Memory B cell (primary cell): ENCODE measurements around the gene MDFIC.

ENCODE experiments used
- ATAC-seq: fragments of 150-1000 bp; cut with Tn5 transposase; 2 replicates; pipeline ENCODE4 v1.10.0; 2021; ENCODE audit warnings: low read depth, mild to moderate bottlenecking, moderate library complexity
- DNase-seq, 2 donors: peaks; one replicate each; pipeline ENCODE4 v3.0.0; 2022; ENCODE audit warnings: low spot score in 2 of 2
- H3K27ac Mint-ChIP-seq: one replicate; pipeline ENCODE4 v1.8.0; 2022; ENCODE audit warnings: mild to moderate bottlenecking, moderate library complexity, mixed read lengths
- H3K27me3 Mint-ChIP-seq: one replicate; pipeline ENCODE4 v1.8.0; 2022; ENCODE audit warnings: mixed read lengths
- H3K36me3 Mint-ChIP-seq: one replicate; pipeline ENCODE4 v1.8.0; 2022; ENCODE audit warnings: mild to moderate bottlenecking, mixed read lengths
- H3K4me1 Mint-ChIP-seq: one replicate; pipeline ENCODE4 v1.8.0; 2022; ENCODE audit warnings: mixed read lengths
- H3K4me3 Mint-ChIP-seq: one replicate; pipeline ENCODE4 v1.8.0; 2022; ENCODE audit warnings: mild to moderate bottlenecking, moderate library complexity, mixed read lengths
- H3K9me3 Mint-ChIP-seq: one replicate; pipeline ENCODE4 v1.8.0; 2022; ENCODE audit warnings: mixed read lengths

The MDFIC gene

GRCh38 chr7:114944745-114945625 lies 23.1 kb downstream of the MDFIC start:
- ATAC-seq: no peak
- Mint-ChIP-seq H3K27me3 (no peaks in the 10 kb centered on the region), H3K4me1 (peaks cover 55% of the 10 kb centered on the region), H3K36me3 (peaks cover 31% of the 10 kb centered on the region), H3K27ac (no peak overlapping the region), H3K9me3 (no peaks in the 10 kb centered on the region), H3K4me3 (no peak overlapping the region)
- no peak for DNase-seq

DNA sequence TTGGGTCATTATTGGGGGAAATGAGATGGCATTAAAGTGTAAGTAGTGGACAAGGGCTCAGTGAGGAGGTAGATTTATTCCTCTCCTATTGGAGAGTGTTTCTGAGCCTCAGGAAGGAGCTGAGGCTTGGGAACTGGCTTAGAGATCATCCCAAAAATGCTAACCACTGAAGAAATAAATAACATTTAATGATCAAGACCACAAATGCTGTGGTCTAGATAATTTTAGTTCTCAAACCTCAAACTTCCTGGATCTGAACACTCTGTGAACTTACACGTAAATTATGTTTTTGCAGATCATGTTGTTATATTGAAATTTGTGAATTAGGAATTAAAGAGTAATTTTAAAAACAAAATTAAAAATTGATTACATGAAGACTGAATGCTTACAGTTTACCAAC lies 27.3 kb downstream of the MDFIC start:
- Mint-ChIP-seq H3K27ac (no peak overlapping the region), H3K9me3 (no peaks in the 10 kb centered on the region), H3K4me3 (no peak overlapping the region), H3K4me1 (peaks cover 43% of the 10 kb centered on the region), H3K36me3 (peaks cover 25% of the 10 kb centered on the region), H3K27me3 (no peaks in the 10 kb centered on the region)
- ATAC-seq (no peak), DNase-seq (no peak)

DNA sequence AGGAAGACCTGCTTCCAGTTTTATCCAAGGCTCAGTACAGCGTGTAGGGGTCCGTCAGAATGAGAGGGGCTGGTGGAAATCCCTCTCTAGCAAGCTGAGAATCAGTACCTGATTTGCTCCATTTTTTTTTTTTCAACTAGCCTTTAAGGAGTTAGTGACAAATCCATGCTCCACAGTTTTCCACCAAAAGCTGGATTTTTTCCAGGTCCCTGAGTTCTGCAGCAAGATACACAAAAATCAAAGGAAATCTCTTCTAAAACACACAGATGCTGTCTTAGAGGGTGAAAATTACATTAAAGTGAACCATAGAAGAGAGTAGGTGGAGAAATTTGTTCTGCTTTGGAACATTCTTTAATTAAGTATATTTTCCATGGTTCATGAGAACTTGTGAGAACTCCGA lies 30.4 kb downstream of the MDFIC start:
- Mint-ChIP-seq H3K4me3 (no peak overlapping the region), H3K4me1 (peaks cover 52% of the 10 kb centered on the region), H3K27ac (no peak overlapping the region), H3K36me3 (peaks cover 22% of the 10 kb centered on the region), H3K27me3 (no peaks in the 10 kb centered on the region), H3K9me3 (no peaks in the 10 kb centered on the region)
- ATAC-seq (no peak), DNase-seq (no peak)

DNA sequence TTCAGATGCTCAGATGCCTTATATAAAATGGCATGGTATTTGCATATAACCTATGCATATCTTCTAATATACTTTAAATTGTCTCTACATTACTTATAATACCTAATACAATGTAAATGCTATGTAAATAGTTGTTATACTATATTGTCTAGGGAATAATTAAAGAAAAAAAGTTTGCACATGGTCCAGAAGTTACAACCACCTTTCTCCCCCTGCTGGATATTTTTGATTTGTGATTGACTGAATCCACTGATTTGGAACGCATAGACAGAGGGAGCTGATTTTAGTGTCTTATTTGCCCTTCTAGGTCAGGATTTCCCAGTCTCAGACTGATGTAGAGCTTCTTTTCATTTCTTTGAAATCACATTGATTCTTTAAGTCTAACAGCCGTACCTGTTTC lies 31.8 kb downstream of the MDFIC start:
- Mint-ChIP-seq H3K27ac (no peak overlapping the region), H3K9me3 (no peaks in the 10 kb centered on the region), H3K36me3 (peaks cover 17% of the 10 kb centered on the region), H3K4me3 (no peak overlapping the region), H3K27me3 (no peaks in the 10 kb centered on the region), H3K4me1 (peaks cover 46% of the 10 kb centered on the region)
- no peak for DNase-seq
- peak; percentile 29 for ATAC-seq

GRCh38 chr7:114956702-114957101 lies 34.8 kb downstream of the MDFIC start:
- ATAC-seq (no peak), DNase-seq (no peak)
- peaks cover 16% of the 10 kb centered on the region for H3K36me3 Mint-ChIP-seq
- peaks cover 38% of the 10 kb centered on the region for H3K4me1 Mint-ChIP-seq
- no peaks in the 10 kb centered on the region for H3K9me3 Mint-ChIP-seq
- H3K27me3 Mint-ChIP-seq: no peaks in the 10 kb centered on the region
- H3K4me3 Mint-ChIP-seq: no peak overlapping the region
- H3K27ac Mint-ChIP-seq: no peak overlapping the region

GRCh38 chr7:114957444-114957843 lies 35.5 kb downstream of the MDFIC start:
- no peak for DNase-seq
- ATAC-seq: peak; percentile 44
- Mint-ChIP-seq H3K36me3 (peaks cover 18% of the 10 kb centered on the region), H3K4me1 (peaks cover 42% of the 10 kb centered on the region), H3K27me3 (no peaks in the 10 kb centered on the region), H3K27ac (no peak overlapping the region), H3K9me3 (no peaks in the 10 kb centered on the region), H3K4me3 (no peak overlapping the region)

GRCh38 chr7:114959931-114960330 lies 38.0 kb downstream of the MDFIC start:
- H3K27ac Mint-ChIP-seq: no peak overlapping the region
- H3K4me3 Mint-ChIP-seq: no peak overlapping the region
- no peak for DNase-seq
- H3K27me3 Mint-ChIP-seq: no peaks in the 10 kb centered on the region
- H3K36me3 Mint-ChIP-seq: peaks cover 18% of the 10 kb centered on the region
- ATAC-seq: no peak
- no peaks in the 10 kb centered on the region for H3K9me3 Mint-ChIP-seq
- peaks cover 41% of the 10 kb centered on the region for H3K4me1 Mint-ChIP-seq

DNA sequence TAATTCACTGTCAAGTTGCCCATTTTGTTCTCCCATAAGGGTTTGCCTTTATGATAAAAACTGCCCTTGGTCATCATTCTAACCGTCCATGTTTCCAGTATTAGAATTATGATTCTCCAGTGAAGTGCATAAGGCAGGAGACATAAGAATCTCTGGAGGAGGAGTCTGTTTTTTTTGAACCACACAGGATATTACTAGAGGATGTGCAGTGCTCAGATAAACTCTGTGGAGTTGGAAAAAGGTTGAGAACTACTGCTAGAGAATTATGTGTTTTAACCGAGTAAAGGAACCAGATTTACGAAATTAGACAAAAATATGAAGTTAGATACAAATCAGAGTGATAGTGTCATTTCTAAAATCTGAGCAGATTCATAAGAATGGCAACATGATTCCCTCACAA lies 40.5 kb downstream of the MDFIC start:
- Mint-ChIP-seq H3K27ac (peak overlapping the region; percentile 51), H3K4me1 (peaks cover 38% of the 10 kb centered on the region), H3K27me3 (no peaks in the 10 kb centered on the region), H3K36me3 (peaks cover 23% of the 10 kb centered on the region), H3K9me3 (no peaks in the 10 kb centered on the region), H3K4me3 (no peak overlapping the region)
- DNase-seq (no peak), ATAC-seq (no peak)

DNA sequence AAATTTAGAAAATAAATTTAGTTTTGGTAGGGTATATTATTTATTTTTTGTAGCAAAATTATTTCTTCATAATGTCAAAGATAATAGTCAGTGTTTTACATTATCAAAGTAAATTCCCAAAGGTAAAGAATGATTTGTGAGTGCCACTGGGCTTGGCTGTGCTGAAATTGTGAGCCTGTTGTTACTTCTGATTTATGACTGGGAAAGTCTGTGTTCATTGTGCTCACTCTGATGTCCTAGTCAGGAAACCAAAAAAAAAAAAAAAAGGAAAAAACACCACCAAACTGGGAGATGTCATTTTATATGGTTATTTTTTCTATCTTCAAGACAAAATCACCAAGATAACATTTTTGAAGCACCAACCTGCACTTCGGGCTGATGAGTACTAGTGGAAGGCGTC lies 44.3 kb downstream of the MDFIC start:
- Mint-ChIP-seq H3K27ac (peak overlapping the region; percentile 64), H3K9me3 (no peaks in the 10 kb centered on the region), H3K27me3 (no peaks in the 10 kb centered on the region), H3K36me3 (peaks cover 23% of the 10 kb centered on the region), H3K4me3 (no peak overlapping the region), H3K4me1 (peaks cover 48% of the 10 kb centered on the region)
- ATAC-seq: no peak
- DNase-seq: no peak

DNA sequence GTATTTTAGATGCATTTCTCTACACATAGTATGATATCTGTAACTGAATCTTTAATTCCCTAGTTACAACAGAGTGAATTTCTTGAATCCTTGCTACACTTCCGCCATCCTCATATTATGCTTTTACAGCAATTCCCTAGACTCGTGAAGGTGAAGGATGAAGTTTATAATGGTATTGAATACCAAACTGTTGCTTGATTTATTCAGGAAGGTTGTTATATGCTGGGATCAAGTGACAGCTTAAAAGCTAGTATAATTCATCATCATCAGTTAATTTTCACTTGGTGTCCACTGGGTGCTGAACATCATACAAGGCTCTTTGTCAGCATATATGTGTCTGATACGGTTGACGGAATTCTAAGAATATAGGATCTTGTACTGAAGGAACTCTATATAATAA lies 47.2 kb downstream of the MDFIC start:
- peaks cover 17% of the 10 kb centered on the region for H3K36me3 Mint-ChIP-seq
- H3K4me1 Mint-ChIP-seq: peaks cover 55% of the 10 kb centered on the region
- no peak overlapping the region for H3K27ac Mint-ChIP-seq

GRCh38 chr7:114970308-114970707 lies 48.4 kb downstream of the MDFIC start:
- peaks cover 58% of the 10 kb centered on the region for H3K4me1 Mint-ChIP-seq
- no peak overlapping the region for H3K4me3 Mint-ChIP-seq
- no peaks in the 10 kb centered on the region for H3K9me3 Mint-ChIP-seq
- H3K27ac Mint-ChIP-seq: peak overlapping the region; percentile 28
- ATAC-seq: no peak
- H3K27me3 Mint-ChIP-seq: no peaks in the 10 kb centered on the region
- peaks cover 12% of the 10 kb centered on the region for H3K36me3 Mint-ChIP-seq
- DNase-seq: no peak

More for the DNA sequence above, 47.2 kb downstream of the MDFIC start:
- H3K27me3 Mint-ChIP-seq: no peaks in the 10 kb centered on the region
- DNase-seq (no peak), ATAC-seq (no peak)
- no peak overlapping the region for H3K4me3 Mint-ChIP-seq
- H3K9me3 Mint-ChIP-seq: no peaks in the 10 kb centered on the region

- peaks cover 57% of the 10 kb centered on the region for H3K4me1 Mint-ChIP-seq
- no peaks in the 10 kb centered on the region for H3K27me3 Mint-ChIP-seq
- peak overlapping the region; percentile 28 for H3K27ac Mint-ChIP-seq
- no peak for ATAC-seq
- DNase-seq: no peak
- H3K4me3 Mint-ChIP-seq: no peak overlapping the region
- H3K36me3 Mint-ChIP-seq: peaks cover 10% of the 10 kb centered on the region
- no peaks in the 10 kb centered on the region for H3K9me3 Mint-ChIP-seq
These were observed 48.8 kb downstream of the MDFIC start for GRCh38 chr7:114970732-114971131.

GRCh38 chr7:114972567-114972966 lies 50.7 kb downstream of the MDFIC start:
- ATAC-seq (no peak), DNase-seq (no peak)
- Mint-ChIP-seq H3K9me3 (no peaks in the 10 kb centered on the region), H3K4me1 (peaks cover 50% of the 10 kb centered on the region), H3K27ac (peak overlapping the region; percentile 28), H3K4me3 (no peak overlapping the region), H3K36me3 (peaks cover 4% of the 10 kb centered on the region), H3K27me3 (no peaks in the 10 kb centered on the region)

DNA sequence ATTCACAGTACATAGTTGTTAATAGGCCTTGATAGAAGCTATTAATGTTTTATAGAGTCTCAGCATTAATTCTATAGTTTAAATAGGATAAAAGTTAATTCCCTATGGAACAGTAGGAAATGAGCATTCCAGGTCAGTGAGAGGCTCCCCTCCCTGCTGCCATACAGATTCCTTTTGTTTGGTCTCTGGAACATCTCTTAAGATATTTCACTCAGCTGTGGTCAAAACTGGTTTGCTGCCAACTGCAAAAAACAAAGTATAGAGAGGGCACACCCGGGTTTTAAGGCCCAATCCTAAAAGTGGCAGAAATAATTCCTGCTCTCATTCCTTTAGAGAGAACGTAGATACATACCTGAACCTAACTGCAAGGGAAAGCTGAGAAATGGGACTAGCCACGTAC lies 51.3 kb downstream of the MDFIC start:
- ATAC-seq: no peak
- H3K9me3 Mint-ChIP-seq: no peaks in the 10 kb centered on the region
- H3K27me3 Mint-ChIP-seq: no peaks in the 10 kb centered on the region
- H3K27ac Mint-ChIP-seq: no peak overlapping the region
- no peak for DNase-seq
- peaks cover 4% of the 10 kb centered on the region for H3K36me3 Mint-ChIP-seq
- H3K4me3 Mint-ChIP-seq: no peak overlapping the region
- H3K4me1 Mint-ChIP-seq: peaks cover 50% of the 10 kb centered on the region

GRCh38 chr7:114975401-114975800 lies 53.5 kb downstream of the MDFIC start:
- Mint-ChIP-seq H3K4me1 (peaks cover 50% of the 10 kb centered on the region), H3K27ac (peak overlapping the region; percentile 50), H3K9me3 (no peaks in the 10 kb centered on the region), H3K27me3 (no peaks in the 10 kb centered on the region), H3K4me3 (no peak overlapping the region), H3K36me3 (peaks cover 7% of the 10 kb centered on the region)
- DNase-seq: no peak
- ATAC-seq: no peak
